Thyroid gland (tissue), 4 donors: ENCODE measurements around the gene C17orf75.
"Not testable (repeated sequence)": the region's sequence is repeated elsewhere in the genome, so short reads cannot be mapped to it uniquely, and the experiment has no call there.

Experiments
- POLR2A ChIP-seq, 2 donors: fragments of 450-650 bp; IDR thresholded peaks; one replicate each; pipeline ENCODE4 v1.6.1; 2017; ENCODE audit warnings: antibody characterized with exemption in 2 of 2, mild to moderate bottlenecking in 2 of 2, moderate library complexity in 1 of 2
- TF ChIP-seq, protein P1 (sequence below), 6 experiments: fragments of 200-600 bp in 3 of 6; fragments of 450-650 bp in 3 of 6; sonication (generic) in 3 of 6; IDR thresholded peaks; one replicate each; pipeline ENCODE4 v1.5.1; 2016 to 2019; ENCODE audit warnings: antibody characterized with exemption in 6 of 6, mild to moderate bottlenecking in 2 of 6, inconsistent platforms in 1 of 6, moderate library complexity in 1 of 6

DNA sequence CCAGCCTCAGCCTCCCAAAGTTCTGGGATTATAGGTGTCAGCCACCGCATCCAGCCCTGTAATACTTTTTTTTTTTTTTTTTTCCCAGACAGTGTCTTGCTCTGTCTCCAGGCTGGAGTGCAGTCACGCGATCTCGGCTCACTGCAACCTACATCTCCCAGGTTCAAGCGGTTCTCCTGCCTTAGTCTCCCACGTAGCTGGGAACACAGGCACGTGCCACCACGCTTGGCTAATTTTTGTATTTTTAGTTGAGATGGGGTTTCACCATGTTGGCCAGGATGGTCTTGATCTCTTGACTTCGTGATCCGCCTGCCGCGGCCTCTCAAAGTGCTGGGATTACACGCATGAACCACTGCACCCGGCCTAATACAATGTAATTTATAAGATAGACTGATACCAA is 46.2 kb upstream of the C17orf75 start:
- TF ChIP-seq, protein P1, sequence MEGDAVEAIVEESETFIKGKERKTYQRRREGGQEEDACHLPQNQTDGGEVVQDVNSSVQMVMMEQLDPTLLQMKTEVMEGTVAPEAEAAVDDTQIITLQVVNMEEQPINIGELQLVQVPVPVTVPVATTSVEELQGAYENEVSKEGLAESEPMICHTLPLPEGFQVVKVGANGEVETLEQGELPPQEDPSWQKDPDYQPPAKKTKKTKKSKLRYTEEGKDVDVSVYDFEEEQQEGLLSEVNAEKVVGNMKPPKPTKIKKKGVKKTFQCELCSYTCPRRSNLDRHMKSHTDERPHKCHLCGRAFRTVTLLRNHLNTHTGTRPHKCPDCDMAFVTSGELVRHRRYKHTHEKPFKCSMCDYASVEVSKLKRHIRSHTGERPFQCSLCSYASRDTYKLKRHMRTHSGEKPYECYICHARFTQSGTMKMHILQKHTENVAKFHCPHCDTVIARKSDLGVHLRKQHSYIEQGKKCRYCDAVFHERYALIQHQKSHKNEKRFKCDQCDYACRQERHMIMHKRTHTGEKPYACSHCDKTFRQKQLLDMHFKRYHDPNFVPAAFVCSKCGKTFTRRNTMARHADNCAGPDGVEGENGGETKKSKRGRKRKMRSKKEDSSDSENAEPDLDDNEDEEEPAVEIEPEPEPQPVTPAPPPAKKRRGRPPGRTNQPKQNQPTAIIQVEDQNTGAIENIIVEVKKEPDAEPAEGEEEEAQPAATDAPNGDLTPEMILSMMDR (IDR thresholded peaks at IDR 0.05), result not testable (repeated sequence)
- not testable (repeated sequence) for TF ChIP-seq POLR2A (IDR thresholded peaks at IDR 0.05)
